Measurements from ENCODE around the gene AIFM3. TPM values are rescaled to one million over a fixed set of nuclear protein-coding genes. Genes with fewer than 3 reads are reported as not detected.

The AIFM3 gene
- total RNA-seq, 1 experiment from 2014 or later: 9.7 TPM

GRCh38 chr22:21026783-21027692, 60.0 kb downstream of the AIFM3 start:
- Histone ChIP-seq H3K27me3 (ENCODE audit: insufficient read depth, low read length) (no peaks in the 10 kb centered on the region), H3K9me3 (ENCODE audit: control insufficient read depth in 1 of 2, insufficient read depth in 1 of 2, low read depth in 1 of 2, low read length in 2 of 2) (no peaks in the 10 kb centered on the region), H3K9ac (ENCODE audit: low read length) (no peak overlapping the region), H4K20me1 (ENCODE audit: insufficient read depth) (no peaks in the 10 kb centered on the region), H3K4me2 (ENCODE audit: low read length) (no peak overlapping the region), H3K79me2 (ENCODE audit: insufficient read depth, low read length) (no peaks in the 10 kb centered on the region), H3K9me2 (ENCODE audit: insufficient read depth) (no peaks in the 10 kb centered on the region), H3K4me3 (replicated peaks in 1 of 2; ENCODE audit: low read depth in 1 of 2, low read length in 2 of 2) (no peak overlapping the region), H3K36me3 (ENCODE audit: control insufficient read depth in 1 of 2, insufficient read depth in 2 of 2, low read length in 2 of 2) (no peaks in the 10 kb centered on the region), H3K27ac (ENCODE audit: low read depth, low read length) (no peak overlapping the region), H2AFZ (ENCODE audit: low read depth, low read length, poor library complexity, severe bottlenecking) (no peak overlapping the region), H3K4me1 (ENCODE audit: control insufficient read depth in 1 of 2, insufficient read depth in 2 of 2, low read length in 2 of 2) (no peaks in the 10 kb centered on the region)
- CTCF ChIA-PET: no interaction called here
- BruUV-seq (replicated peaks): no TSS peak
- TF ChIP-seq CBX3 (IDR thresholded peaks at IDR 0.05; ENCODE audit: low read depth) (no peak), ATF3 (IDR thresholded peaks at IDR 0.05) (no peak), EGR1 (IDR thresholded peaks at IDR 0.05; ENCODE audit: low read depth) (no peak)
- no peak for ATAC-seq
- no peak for DNase-seq (ENCODE audit: low read depth, low spot score)
- intact Hi-C loops (cut with micrococcal nuclease): no loop called here
- POLR2A ChIA-PET: no interaction called here
- RAD21 ChIA-PET (ENCODE audit: low non-redundant PET in 1 of 2, low total read pairs in 2 of 2, uncharacterized antibody in 2 of 2, unreplicated experiment in 2 of 2): no interaction called here

GRCh38 chr22:21028277-21029251, 61.5 kb downstream of the AIFM3 start:
- no peak overlapping the region for H3K27ac ChIP-seq (ENCODE audit: low read depth, low read length)
- no peak overlapping the region for H3K4me3 ChIP-seq (replicated peaks in 1 of 2; ENCODE audit: low read depth in 1 of 2, low read length in 2 of 2)
- no TSS peak for BruUV-seq (replicated peaks)
- TF ChIP-seq RAD21 (IDR thresholded peaks at IDR 0.05; ENCODE audit: low read depth): no peak
- no peak for TF ChIP-seq ATF3 (IDR thresholded peaks at IDR 0.05)
- no peak for TF ChIP-seq CEBPB (IDR thresholded peaks at IDR 0.05; ENCODE audit: low read depth)
- no peak for TF ChIP-seq SRF (IDR thresholded peaks at IDR 0.05; ENCODE audit: low read depth)
- ChIA-PET CTCF (no interaction called here), POLR2A (no interaction called here), RAD21 (ENCODE audit: low non-redundant PET in 1 of 2, low total read pairs in 2 of 2, uncharacterized antibody in 2 of 2, unreplicated experiment in 2 of 2) (no interaction called here)
- H3K9ac ChIP-seq (ENCODE audit: low read length): no peak overlapping the region
- H3K4me1 ChIP-seq (ENCODE audit: control insufficient read depth in 1 of 2, insufficient read depth in 2 of 2, low read length in 2 of 2): no peaks in the 10 kb centered on the region
- DNase-seq (ENCODE audit: low read depth, low spot score) (no peak), ATAC-seq (no peak)
- no peaks in the 10 kb centered on the region for H3K27me3 ChIP-seq (ENCODE audit: insufficient read depth, low read length)
- no peaks in the 10 kb centered on the region for H3K36me3 ChIP-seq (ENCODE audit: control insufficient read depth in 1 of 2, insufficient read depth in 2 of 2, low read length in 2 of 2)
- H3K79me2 ChIP-seq (ENCODE audit: insufficient read depth, low read length): no peaks in the 10 kb centered on the region
- intact Hi-C loops (cut with micrococcal nuclease): no loop called here
- H4K20me1 ChIP-seq (ENCODE audit: insufficient read depth): no peaks in the 10 kb centered on the region
- no peak overlapping the region for H2AFZ ChIP-seq (ENCODE audit: low read depth, low read length, poor library complexity, severe bottlenecking)
- H3K4me2 ChIP-seq (ENCODE audit: low read length): no peak overlapping the region
- no peaks in the 10 kb centered on the region for H3K9me2 ChIP-seq (ENCODE audit: insufficient read depth)
- H3K9me3 ChIP-seq (ENCODE audit: control insufficient read depth in 1 of 2, insufficient read depth in 1 of 2, low read depth in 1 of 2, low read length in 2 of 2): no peaks in the 10 kb centered on the region
